GM18867 (cell line): ENCODE results near the gene EML3.

Source experiments
- ATAC-seq: cut with Tn5 transposase; IDR thresholded peaks from one replicate; pipeline ENCODE4 v1.9.1; 2021; ENCODE audit warnings: mild to moderate bottlenecking, moderate library complexity; ENCODE audit not compliant: unreplicated experiment

Gene EML3

GRCh38 chr11:62553080-62553838 lies 59.3 kb downstream of the EML3 start:
- ATAC-seq, result no peak

- no peak for ATAC-seq
These were observed 60.0 kb downstream of the EML3 start for GRCh38 chr11:62552485-62553079.
